ENCODE data around the gene MED27.

MED27 gene

DNA sequence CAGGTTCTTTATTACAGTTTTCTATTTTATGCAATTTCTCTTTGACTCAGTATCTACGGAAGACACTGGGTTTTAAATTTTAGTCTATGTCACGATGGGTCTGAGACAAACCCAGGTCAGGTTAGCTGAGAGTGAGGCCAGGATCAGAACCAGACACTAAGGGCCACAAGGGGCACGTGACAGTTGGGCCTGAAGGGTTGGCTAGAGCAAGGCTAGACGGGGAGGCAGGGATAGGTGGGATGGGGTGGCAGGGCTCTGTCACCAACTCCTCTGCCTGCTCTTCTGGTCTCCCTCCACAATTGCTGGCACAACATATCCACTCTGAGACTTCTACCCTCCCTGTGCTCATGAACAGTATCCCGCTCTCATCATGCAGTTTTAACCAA lies 76.4 kb downstream of the MED27 start:
- no peak for DNase-seq (ENCODE audit: low read depth in 2 of 2)
- H3K4me3 ChIP-seq (replicated peaks in 1 of 2; ENCODE audit: low read depth in 2 of 2, low read length in 2 of 2), result no peak overlapping the region
- no peak for TF ChIP-seq CTCF (IDR thresholded peaks at IDR 0.05; ENCODE audit: low read depth, low read length)

DNA sequence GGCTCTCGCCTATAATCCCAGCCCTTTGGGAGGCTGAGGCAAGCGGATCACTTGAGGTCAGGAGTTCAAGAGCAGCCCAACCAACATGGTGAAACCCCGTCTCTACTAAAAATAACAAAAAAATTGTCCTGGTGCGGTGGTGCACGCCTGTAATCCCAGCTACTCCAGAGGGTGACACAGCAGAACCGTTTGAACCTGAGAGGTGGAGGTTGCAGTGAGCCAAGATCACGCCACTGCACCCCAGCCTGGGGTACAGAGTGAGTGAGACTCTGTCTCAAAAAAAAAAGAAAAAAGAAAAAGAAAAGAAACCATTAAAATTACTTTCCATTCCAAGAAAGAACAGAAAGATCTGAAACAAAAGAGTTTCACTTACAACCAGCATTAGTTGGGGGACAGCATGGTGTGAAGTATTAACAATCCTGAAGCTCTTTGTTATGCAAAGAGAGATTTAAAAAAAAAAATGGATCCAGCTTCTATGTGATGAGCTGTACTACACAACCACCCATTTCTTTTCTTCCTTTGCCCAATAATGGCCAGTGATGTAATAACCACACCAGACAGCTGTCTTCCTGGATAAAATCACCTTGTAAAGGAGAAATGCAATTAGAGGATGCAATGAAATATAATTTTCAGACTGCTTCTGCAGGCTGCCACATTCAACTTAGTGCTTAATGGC lies 76.9 kb downstream of the MED27 start:
- no peak for DNase-seq (ENCODE audit: low read depth in 2 of 2)

DNA sequence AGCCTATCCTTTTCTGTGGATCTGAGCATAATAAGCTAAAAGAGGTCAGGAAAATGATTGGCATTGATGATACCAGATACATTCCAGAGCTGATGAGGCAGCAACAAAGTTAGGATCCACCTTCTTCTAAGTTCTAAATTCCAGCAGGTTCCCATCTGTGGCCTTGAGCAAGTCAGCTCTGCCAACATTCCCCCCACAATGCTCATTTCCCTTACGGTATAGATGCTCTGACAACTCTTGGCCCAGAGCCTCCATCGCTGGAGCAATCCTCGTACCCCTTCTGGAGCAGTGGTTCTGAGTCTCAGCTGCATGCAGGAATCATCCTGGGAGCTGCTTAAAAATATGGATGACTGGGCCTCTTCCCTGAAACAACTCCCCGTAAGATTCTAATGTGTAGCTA lies 78.1 kb downstream of the MED27 start:
- TF ChIP-seq CTCF (IDR thresholded peaks at IDR 0.05; ENCODE audit: low read depth, low read length), result no peak
- H3K4me3 ChIP-seq (replicated peaks in 1 of 2; ENCODE audit: low read depth in 2 of 2, low read length in 2 of 2), result no peak overlapping the region
- DNase-seq (ENCODE audit: low read depth in 2 of 2), result peak; percentile 38 to 54

More for the DNA sequence above, 76.9 kb downstream of the MED27 start:
- H3K4me3 ChIP-seq (replicated peaks in 1 of 2; ENCODE audit: low read depth in 2 of 2, low read length in 2 of 2), result no peak overlapping the region
- no peak for TF ChIP-seq CTCF (IDR thresholded peaks at IDR 0.05; ENCODE audit: low read depth, low read length)

- no peak overlapping the region for H3K4me3 ChIP-seq (replicated peaks in 1 of 2; ENCODE audit: low read depth in 2 of 2, low read length in 2 of 2)
- DNase-seq (ENCODE audit: low read depth in 2 of 2), result no peak
- TF ChIP-seq CTCF (IDR thresholded peaks at IDR 0.05; ENCODE audit: low read depth, low read length), result no peak
Measured at GRCh38 chr9:132000659-132001058, 79.0 kb downstream of the MED27 start.

DNA sequence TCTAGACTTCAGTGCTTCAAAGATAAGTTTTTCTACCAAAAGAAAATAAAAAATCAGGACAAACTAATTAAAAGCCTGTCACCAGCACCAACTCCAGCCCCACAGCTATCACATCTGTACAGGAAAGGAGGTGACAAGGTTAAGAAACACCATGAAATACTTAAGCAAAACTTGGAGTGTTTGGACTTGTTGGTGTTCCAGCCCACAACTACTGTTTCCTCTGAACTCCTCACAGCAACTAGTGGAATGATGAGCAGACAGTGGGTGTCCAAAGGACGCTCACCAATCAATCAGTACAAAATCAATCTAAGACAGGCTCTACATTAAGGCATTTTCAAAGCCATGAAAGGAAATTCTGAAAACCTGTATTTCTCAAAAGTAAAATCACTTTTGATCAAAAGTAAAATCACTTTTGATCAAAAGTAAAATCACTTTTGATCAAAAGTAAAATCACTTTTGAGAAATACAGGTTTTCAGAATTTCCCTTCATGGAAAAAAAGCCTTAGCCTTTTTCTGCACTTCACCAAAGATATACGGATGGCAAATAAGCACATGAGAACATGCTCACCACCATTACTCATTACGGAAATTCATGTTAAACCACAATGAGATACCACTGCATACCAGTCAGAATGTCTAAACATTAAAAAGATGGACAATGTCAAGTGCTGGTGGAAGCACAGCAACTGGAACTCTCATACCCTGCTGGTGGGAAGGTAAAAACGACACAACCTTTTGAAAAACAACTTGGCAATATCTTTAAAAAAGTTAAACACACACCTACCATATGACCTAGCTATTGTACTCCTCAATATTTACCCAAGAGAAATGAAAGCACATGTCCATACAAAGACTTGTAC lies 79.7 kb downstream of the MED27 start:
- peak; percentile 68 to 84 for DNase-seq (ENCODE audit: low read depth in 2 of 2)
- no peak overlapping the region for H3K4me3 ChIP-seq (replicated peaks in 1 of 2; ENCODE audit: low read depth in 2 of 2, low read length in 2 of 2)
- peak; percentile 13 for TF ChIP-seq CTCF (IDR thresholded peaks at IDR 0.05; ENCODE audit: low read depth, low read length)

DNA sequence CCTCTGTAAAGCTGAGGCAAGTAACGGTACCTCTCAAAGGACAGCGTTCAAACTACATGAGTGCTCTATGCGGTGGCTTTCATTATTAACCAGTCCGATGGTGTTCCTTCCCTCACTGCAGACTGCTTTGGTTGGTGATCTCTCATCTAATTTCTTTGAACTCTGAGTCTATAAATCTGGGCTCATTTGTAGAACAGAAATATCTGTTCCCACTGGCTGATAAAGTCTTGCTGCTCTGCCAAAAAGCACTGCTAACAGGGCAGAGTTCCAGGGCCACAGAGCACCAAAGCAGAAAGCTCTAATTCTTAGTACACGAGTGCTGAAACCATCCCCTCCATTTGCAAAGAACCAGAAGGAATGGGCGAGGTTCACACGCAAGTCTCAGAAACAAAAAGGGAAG lies 81.9 kb downstream of the MED27 start:
- peak in 1 of 2 donors; percentile 85 for DNase-seq (ENCODE audit: low read depth in 2 of 2)
- no peak overlapping the region for H3K4me3 ChIP-seq (replicated peaks in 1 of 2; ENCODE audit: low read depth in 2 of 2, low read length in 2 of 2)
- no peak for TF ChIP-seq CTCF (IDR thresholded peaks at IDR 0.05; ENCODE audit: low read depth, low read length)
